OCI-LY7 (cell line): Measurements from ENCODE around the gene MREG. TPM values are rescaled to one million over a fixed set of nuclear protein-coding genes. Genes with fewer than 3 reads are reported as not detected.

Experiments used
- BruUV-seq: library from RNA; stranded (reverse); fragments of 400-500 nt; replicated peaks from 2 replicates; lab custom pipeline; 2021; lab: Mats Ljungman, UMichigan
- CTCF ChIA-PET: fragments of 300-600 bp; sonication (Branson Sonifier 250); formaldehyde crosslinking; loops from one replicate; lab custom pipeline; 2022; ENCODE audit warnings: antibody characterized with exemption; ENCODE audit not compliant: unreplicated experiment; lab: Charles Lee
- POLR2A ChIA-PET: fragments of 300-600 bp; sonication (Branson Sonifier 250); formaldehyde crosslinking; loops from one replicate; lab custom pipeline; 2022; ENCODE audit warnings: antibody characterized with exemption; lab: Charles Lee
- DNase-seq: peaks from one replicate; pipeline ENCODE4 v3.0.0-alpha.2; 2015; ENCODE audit warnings: low spot score
- H2AFZ ChIP-seq: fragments of 200-600 bp; sonication (generic), shearing (Covaris generic); 2 replicates; pipeline ENCODE4 v1.6.1; 2014; ENCODE audit warnings: mild to moderate bottlenecking, antibody characterized with exemption, low read length, moderate library complexity
- H3K27ac ChIP-seq: fragments of 200-600 bp; sonication (generic); 2 replicates; pipeline ENCODE4 v1.5.1; 2014; ENCODE audit warnings: mixed run types, low read depth, mild to moderate bottlenecking, moderate library complexity, low read length, inconsistent platforms; ENCODE audit not compliant: poor library complexity, severe bottlenecking
- H3K36me3 ChIP-seq: fragments of 200-600 bp; sonication (generic); 2 replicates; pipeline ENCODE4 v1.6.1; 2014; ENCODE audit warnings: mild to moderate bottlenecking, antibody characterized with exemption, low read length, moderate library complexity, mixed read lengths; ENCODE audit not compliant: insufficient read depth
- H3K4me1 ChIP-seq: fragments of 200-600 bp; sonication (generic); 2 replicates; pipeline ENCODE4 v1.5.1; 2014; ENCODE audit warnings: mild to moderate bottlenecking, low read length; ENCODE audit not compliant: insufficient read depth, poor library complexity, severe bottlenecking
- H3K4me2 ChIP-seq: fragments of 200-600 bp; sonication (generic); 2 replicates; pipeline ENCODE4 v1.6.1; 2014; ENCODE audit warnings: mild to moderate bottlenecking, low read length
- H3K4me3 ChIP-seq: fragments of 200-600 bp; sonication (generic); 2 replicates; pipeline ENCODE4 v1.5.1; 2014; ENCODE audit warnings: mild to moderate bottlenecking, low read depth, low read length; ENCODE audit not compliant: poor library complexity, severe bottlenecking
- H3K79me2 ChIP-seq: fragments of 200-600 bp; sonication (generic); 2 replicates; pipeline ENCODE4 v1.6.1; 2016; ENCODE audit warnings: low read depth, mild to moderate bottlenecking, low read length, moderate library complexity, mixed read lengths; ENCODE audit not compliant: insufficient read depth
- H3K9me2 ChIP-seq: fragments of 200-600 bp; sonication (generic); 2 replicates; pipeline ENCODE4 v1.6.1; 2016; ENCODE audit warnings: mild to moderate bottlenecking, low read length, mixed read lengths; ENCODE audit not compliant: insufficient read depth
- H3K9me3 ChIP-seq: fragments of 200-600 bp; sonication (generic); 2 replicates; pipeline ENCODE4 v1.6.1; 2014; ENCODE audit warnings: mild to moderate bottlenecking, mixed run types, low read length, mixed read lengths
- H4K20me1 ChIP-seq: fragments of 200-600 bp; sonication (generic); 2 replicates; pipeline ENCODE4 v1.6.1; 2014; ENCODE audit warnings: mild to moderate bottlenecking, antibody characterized with exemption, low read length, moderate library complexity, mixed read lengths; ENCODE audit not compliant: insufficient read depth
- CTCF ChIP-seq: fragments of 200-600 bp; sonication (generic); conservative IDR thresholded peaks from 2 replicates; pipeline ENCODE4 v1.5.1; 2014; ENCODE audit warnings: mild to moderate bottlenecking, antibody characterized with exemption, low read length, moderate library complexity, mixed read lengths
- EZH2phosphoT487 ChIP-seq: fragments of 200-600 bp; sonication (generic); IDR thresholded peaks from 2 replicates; pipeline ENCODE4 v1.6.1; 2018; ENCODE audit warnings: low read depth, borderline replicate concordance, mild to moderate bottlenecking, mixed run types, antibody characterized with exemption, low read length, moderate library complexity, mixed read lengths
- intact Hi-C: fragments of 100-400 bp; cut with micrococcal nuclease; formaldehyde crosslinking; loops from one replicate; pipeline ENCODE4 v1.10.0; 2022; ENCODE audit not compliant: unreplicated experiment
- total RNA-seq, 2 experiments: library from RNA; depleted of rRNA in 1 of 2; stranded (reverse); fragments of >200 nt in 1 of 2; shearing (Covaris generic) in 1 of 2; gene quantifications; 2 replicates each; pipeline ENCODE4 v1.2.3, GENCODE V29; 2014 to 2022

Gene MREG
- total RNA-seq, 2 experiments from 2014 or later, result 5.6 to 9.3 TPM

- no peak overlapping the region for H3K4me3 ChIP-seq
- H3K27ac ChIP-seq, result no peak overlapping the region
- H3K4me2 ChIP-seq, result no peak overlapping the region
- TF ChIP-seq EZH2phosphoT487 (no peak), CTCF (no peak)
- BruUV-seq, result no TSS peak
- no peaks in the 10 kb centered on the region for H4K20me1 ChIP-seq
- no peak for DNase-seq
- ChIA-PET CTCF (no interaction called here), POLR2A (interaction anchor here (0.6 to 0.8 kb wide), 2 partner anchors 113 to 605 kb away, joined by 3 read pairs; no protein-coding TSS in a partner anchor)
- H3K36me3 ChIP-seq, result no peaks in the 10 kb centered on the region
- H2AFZ ChIP-seq, result no peak overlapping the region
- no peaks in the 10 kb centered on the region for H3K4me1 ChIP-seq
- intact Hi-C loops, result loop anchor here (10.0 kb wide), 1 partner anchor 656 kb away; no protein-coding TSS in a partner anchor
- no peaks in the 10 kb centered on the region for H3K9me3 ChIP-seq
- no peaks in the 10 kb centered on the region for H3K9me2 ChIP-seq
- H3K79me2 ChIP-seq, result no peaks in the 10 kb centered on the region
Measured at GRCh38 chr2:215930505-215931253, 82.7 kb downstream of the MREG start.

GRCh38 chr2:215929602-215930335 lies 83.6 kb downstream of the MREG start:
- no peak for DNase-seq
- no peak overlapping the region for H3K27ac ChIP-seq
- H2AFZ ChIP-seq, result no peak overlapping the region
- H3K4me3 ChIP-seq, result no peak overlapping the region
- intact Hi-C loops, result loop anchor here (10.0 kb wide), 2 partner anchors 375 to 655 kb away; no protein-coding TSS in a partner anchor
- no peaks in the 10 kb centered on the region for H3K36me3 ChIP-seq
- H3K4me2 ChIP-seq, result no peak overlapping the region
- H3K79me2 ChIP-seq, result no peaks in the 10 kb centered on the region
- H4K20me1 ChIP-seq, result no peaks in the 10 kb centered on the region
- H3K9me2 ChIP-seq, result no peaks in the 10 kb centered on the region
- TF ChIP-seq CTCF (no peak), EZH2phosphoT487 (no peak)
- no TSS peak for BruUV-seq
- no peaks in the 10 kb centered on the region for H3K4me1 ChIP-seq
- no peaks in the 10 kb centered on the region for H3K9me3 ChIP-seq
- CTCF ChIA-PET, result no interaction called here
- POLR2A ChIA-PET, result no interaction called here
